Osteocyte (in vitro differentiated cells): ENCODE data around the gene DNTT. TPM values are rescaled to one million over a fixed set of nuclear protein-coding genes. Genes with fewer than 3 reads are reported as not detected.

Experiments used
- DNase-seq: peaks from one replicate; pipeline ENCODE4 v3.0.0; 2021; ENCODE audit warnings: mixed read lengths; ENCODE audit not compliant: unreplicated experiment; ENCODE audit errors: extremely low spot score
- H3K27ac Mint-ChIP-seq: one replicate; pipeline ENCODE4 v1.8.0; 2021; ENCODE audit warnings: mild to moderate bottlenecking, mixed read lengths; ENCODE audit not compliant: unreplicated experiment
- H3K27me3 Mint-ChIP-seq: one replicate; pipeline ENCODE4 v1.8.0; 2021; ENCODE audit warnings: mixed read lengths; ENCODE audit not compliant: unreplicated experiment
- H3K36me3 Mint-ChIP-seq: one replicate; pipeline ENCODE4 v1.8.0; 2021; ENCODE audit warnings: mixed read lengths; ENCODE audit not compliant: unreplicated experiment
- H3K4me1 Mint-ChIP-seq: one replicate; pipeline ENCODE4 v1.8.0; 2021; ENCODE audit warnings: mixed read lengths; ENCODE audit not compliant: unreplicated experiment
- H3K4me3 Mint-ChIP-seq: one replicate; pipeline ENCODE4 v1.8.0; 2021; ENCODE audit warnings: mild to moderate bottlenecking, moderate library complexity, mixed read lengths; ENCODE audit not compliant: unreplicated experiment
- H3K9me3 Mint-ChIP-seq: one replicate; pipeline ENCODE4 v1.8.0; 2021; ENCODE audit warnings: mixed read lengths; ENCODE audit not compliant: unreplicated experiment
- total RNA-seq: library from RNA; stranded (reverse); gene quantifications from 2 replicates; pipeline ENCODE4 v1.2.1, GENCODE V29; 2021
- TF ChIP-seq, protein P1 (sequence below): fragments of 200-600 bp; sonication (generic); IDR thresholded peaks from 2 replicates; pipeline ENCODE4 v1.5.0; 2021; ENCODE audit warnings: antibody characterized with exemption, mild to moderate bottlenecking, moderate library complexity

DNTT gene
- total RNA-seq, 1 donor from 2014 or later = not detected

DNA sequence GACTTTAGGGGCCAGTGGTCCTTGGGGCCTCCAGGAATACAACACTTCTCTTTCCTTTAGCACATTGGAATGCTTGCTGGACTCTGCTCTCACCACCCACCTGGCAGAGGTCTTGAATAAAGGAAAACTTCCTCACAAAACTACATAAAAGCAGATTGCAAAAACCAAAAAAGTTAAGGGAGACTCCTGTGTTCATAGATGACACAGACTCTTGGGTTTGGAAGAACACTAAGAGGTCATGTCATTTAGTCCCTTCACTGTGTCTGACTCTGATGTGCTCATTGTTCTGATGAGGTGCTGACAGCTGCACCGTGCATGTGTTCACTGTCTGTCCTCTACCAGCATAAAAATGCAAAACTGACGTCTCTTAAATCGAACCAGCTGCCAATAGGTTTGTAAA is 44.2 kb upstream of the DNTT start:
- Mint-ChIP-seq H3K9me3 (no peaks in the 10 kb centered on the region), H3K36me3 (no peaks in the 10 kb centered on the region), H3K27me3 (peaks cover 6% of the 10 kb centered on the region), H3K4me3 (no peak overlapping the region), H3K27ac (no peak overlapping the region), H3K4me1 (no peaks in the 10 kb centered on the region)
- DNase-seq = peak; percentile 27
- TF ChIP-seq, protein P1, sequence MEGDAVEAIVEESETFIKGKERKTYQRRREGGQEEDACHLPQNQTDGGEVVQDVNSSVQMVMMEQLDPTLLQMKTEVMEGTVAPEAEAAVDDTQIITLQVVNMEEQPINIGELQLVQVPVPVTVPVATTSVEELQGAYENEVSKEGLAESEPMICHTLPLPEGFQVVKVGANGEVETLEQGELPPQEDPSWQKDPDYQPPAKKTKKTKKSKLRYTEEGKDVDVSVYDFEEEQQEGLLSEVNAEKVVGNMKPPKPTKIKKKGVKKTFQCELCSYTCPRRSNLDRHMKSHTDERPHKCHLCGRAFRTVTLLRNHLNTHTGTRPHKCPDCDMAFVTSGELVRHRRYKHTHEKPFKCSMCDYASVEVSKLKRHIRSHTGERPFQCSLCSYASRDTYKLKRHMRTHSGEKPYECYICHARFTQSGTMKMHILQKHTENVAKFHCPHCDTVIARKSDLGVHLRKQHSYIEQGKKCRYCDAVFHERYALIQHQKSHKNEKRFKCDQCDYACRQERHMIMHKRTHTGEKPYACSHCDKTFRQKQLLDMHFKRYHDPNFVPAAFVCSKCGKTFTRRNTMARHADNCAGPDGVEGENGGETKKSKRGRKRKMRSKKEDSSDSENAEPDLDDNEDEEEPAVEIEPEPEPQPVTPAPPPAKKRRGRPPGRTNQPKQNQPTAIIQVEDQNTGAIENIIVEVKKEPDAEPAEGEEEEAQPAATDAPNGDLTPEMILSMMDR = no peak

DNA sequence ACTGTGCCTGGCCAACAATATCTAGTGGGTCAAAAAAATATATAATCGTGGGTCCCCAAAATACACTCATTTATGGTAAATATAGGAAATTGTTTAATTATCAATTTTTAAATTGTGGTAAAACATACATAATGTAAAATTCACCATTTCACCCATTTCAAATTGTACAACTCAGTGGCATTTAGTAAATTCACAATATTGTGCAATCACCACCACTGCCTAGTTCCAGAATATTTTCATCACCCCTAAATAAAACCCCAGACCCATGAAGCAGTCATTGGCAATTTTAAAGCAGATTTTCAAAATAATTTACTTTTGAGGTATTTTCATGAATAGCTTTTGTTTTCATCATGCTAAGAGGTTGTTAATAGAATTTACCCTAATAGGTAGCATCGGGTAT is 43.1 kb upstream of the DNTT start:
- Mint-ChIP-seq H3K27me3 (peaks cover 7% of the 10 kb centered on the region), H3K4me1 (no peaks in the 10 kb centered on the region), H3K9me3 (no peaks in the 10 kb centered on the region), H3K4me3 (no peak overlapping the region), H3K27ac (no peak overlapping the region), H3K36me3 (no peaks in the 10 kb centered on the region)
- DNase-seq = no peak
- TF ChIP-seq, protein P1 = no peak

DNA sequence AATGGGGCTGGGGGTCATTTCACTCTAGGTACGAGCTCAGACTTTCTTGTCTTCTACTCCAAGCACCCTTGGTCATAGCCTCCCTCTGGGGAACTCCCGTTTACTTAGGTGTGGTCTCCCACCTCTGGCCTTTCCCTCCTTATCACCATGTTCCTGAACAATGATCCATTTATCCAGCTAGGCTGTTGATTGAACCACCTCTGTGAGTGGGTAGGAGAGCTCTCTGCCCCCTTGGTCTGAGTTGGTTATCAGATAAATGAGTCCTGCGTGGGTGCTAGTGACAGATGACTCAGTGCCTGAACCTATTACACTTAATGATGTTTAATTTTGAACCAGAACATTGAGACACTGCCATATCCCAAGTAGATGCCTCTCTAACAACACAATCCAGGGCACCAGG is 42.3 kb upstream of the DNTT start:
- Mint-ChIP-seq H3K36me3 (no peaks in the 10 kb centered on the region), H3K4me3 (no peak overlapping the region), H3K27ac (no peak overlapping the region), H3K9me3 (no peaks in the 10 kb centered on the region), H3K27me3 (peaks cover 8% of the 10 kb centered on the region), H3K4me1 (no peaks in the 10 kb centered on the region)
- peak; percentile 23 for DNase-seq
- TF ChIP-seq, protein P1 = no peak

DNA sequence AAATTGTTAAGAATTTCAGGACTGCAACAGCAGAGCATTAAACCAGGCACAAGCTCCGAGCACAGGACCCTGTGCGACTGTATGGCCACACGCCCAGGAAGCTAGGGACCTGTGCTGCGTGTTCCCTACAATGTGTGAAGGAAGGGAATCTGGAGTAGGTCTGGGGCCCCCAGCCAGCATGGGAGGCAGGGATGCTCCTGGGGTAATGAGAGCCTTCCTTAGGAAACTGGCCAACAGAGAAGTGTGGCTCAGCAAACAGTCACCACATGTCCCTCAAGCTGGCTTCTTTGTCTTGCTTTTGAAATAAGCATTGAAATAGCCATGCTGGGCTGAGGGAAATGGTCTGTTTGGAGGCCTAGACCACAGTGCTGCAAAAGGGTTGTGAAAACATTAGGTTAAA is 41.1 kb upstream of the DNTT start:
- H3K27ac Mint-ChIP-seq = no peak overlapping the region
- H3K27me3 Mint-ChIP-seq = peaks cover 12% of the 10 kb centered on the region
- TF ChIP-seq, protein P1 = no peak
- no peak overlapping the region for H3K4me3 Mint-ChIP-seq
- H3K4me1 Mint-ChIP-seq = no peaks in the 10 kb centered on the region
- no peaks in the 10 kb centered on the region for H3K36me3 Mint-ChIP-seq
- no peak for DNase-seq
- no peaks in the 10 kb centered on the region for H3K9me3 Mint-ChIP-seq

DNA sequence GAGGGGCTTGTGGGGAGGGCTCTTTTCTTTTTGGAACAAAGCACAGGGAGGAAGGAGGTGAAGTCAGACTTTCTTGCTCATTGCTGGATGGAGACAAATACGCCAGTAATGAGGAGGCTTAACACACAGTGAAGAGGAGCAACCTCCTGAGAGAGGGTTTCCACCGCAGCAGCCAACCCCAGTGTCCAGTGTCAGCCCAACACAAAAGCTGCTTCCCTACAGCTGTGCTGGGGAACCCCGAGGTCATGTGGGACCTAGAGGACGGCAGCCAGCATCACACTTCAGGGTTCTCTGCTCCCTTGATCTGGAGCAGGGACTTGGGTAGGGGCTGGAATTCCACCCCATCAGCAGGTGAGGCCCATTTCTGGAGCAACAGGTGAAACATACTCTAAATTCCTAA is 40.6 kb upstream of the DNTT start:
- Mint-ChIP-seq H3K36me3 (no peaks in the 10 kb centered on the region), H3K27me3 (peaks cover 12% of the 10 kb centered on the region), H3K4me3 (no peak overlapping the region), H3K27ac (no peak overlapping the region), H3K9me3 (no peaks in the 10 kb centered on the region), H3K4me1 (no peaks in the 10 kb centered on the region)
- TF ChIP-seq, protein P1 = no peak
- DNase-seq = no peak
